IPS-NIHi7 (cell line): ENCODE data around the gene CSTB.

Source experiments
- DNase-seq: peaks from one replicate; pipeline ENCODE4 v3.0.0; 2012; ENCODE audit warnings: mixed read lengths; ENCODE audit errors: extremely low spot score

Gene CSTB

DNA sequence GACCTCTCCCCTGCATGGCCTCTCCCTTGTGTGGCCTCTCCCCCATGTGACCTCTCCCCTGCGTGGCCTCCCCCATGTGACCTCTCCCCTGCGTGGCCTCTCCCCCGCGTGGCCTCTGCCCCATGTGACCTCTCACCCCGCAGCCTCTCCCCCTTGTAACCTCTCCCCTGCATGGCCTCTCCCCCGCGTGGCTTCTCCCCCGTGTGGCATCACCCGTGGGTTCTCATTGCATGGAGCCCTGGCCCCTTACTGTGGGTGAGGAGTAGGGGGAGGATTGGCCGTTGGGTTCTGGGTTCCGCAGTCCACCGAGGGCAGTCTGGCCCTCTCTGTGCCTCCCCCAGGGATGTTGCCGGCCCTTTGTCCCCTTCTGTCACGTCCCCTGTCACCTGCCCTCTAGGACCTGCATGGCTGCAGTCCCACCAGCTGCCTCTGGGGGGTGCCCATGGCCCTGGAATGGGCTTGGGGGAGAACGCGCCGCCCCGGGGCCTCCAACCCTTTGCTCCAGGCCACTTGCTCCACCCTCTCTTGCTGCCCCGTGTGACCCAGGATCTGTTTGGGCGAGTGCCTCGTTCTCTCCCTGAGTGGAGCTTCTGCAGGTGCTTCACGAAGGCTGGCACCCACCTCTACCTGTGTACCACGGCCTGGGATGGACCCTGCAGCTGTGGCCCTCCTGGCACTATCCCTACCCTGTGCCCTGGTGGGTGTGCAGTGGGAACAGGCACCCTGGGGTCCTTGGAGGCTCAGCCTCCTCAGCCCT lies 34.6 kb upstream of the CSTB start:
- DNase-seq, result peak; percentile 95

DNA sequence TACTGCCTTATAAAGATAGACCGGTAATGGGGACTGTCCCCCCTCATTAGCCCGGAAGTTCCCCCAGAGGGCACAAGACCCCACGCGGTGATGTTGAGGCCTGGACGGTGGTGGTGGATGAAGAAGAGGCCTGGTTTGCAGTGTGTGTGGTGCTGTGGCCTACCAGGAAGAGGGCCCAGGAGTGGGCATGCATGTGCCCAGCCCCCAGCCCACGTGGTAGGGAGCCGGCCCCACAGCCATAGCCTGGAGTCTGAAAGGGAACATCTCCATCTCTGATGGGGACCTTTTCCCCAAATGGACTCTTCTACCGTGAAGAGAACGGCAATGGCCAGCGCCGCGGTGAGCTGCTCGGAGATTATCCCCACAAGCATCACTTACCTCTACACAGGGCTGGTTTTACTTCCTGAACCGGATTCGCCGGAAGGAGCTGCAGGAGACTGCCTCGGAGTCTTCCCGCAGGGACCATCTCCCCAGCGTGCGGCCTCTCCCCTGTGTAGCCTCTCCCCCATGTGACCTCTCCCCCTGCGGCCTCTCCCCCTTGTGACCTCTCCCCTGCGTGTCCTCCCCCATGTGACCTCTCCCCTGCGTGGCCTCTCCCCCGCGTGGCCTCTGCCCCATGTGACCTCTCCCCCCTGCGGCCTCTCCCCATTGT lies 33.9 kb upstream of the CSTB start:
- DNase-seq, result no peak

DNA sequence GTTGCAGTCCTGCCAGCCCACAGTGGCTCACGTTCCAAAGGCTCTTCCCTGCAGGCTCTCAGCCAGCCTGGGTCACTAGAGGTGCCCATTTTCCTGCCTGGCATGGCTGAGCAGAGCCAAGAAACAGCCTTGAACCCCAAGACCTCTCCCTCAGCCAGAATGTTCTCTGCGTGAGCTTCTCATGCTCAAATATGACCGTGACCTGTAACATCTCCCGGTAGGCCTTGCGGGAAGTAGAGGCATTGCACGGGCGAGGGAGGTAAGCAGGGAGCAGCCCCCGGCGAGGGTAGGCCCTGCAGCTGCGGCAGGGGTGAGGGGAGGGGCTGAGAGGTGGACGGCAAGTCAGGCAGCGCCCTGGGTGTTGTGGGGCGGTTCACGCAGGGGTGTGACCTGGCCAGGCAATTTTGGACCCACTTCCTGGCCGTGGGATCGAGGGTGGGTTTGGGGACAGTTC lies 33.3 kb upstream of the CSTB start:
- DNase-seq, result no peak

DNA sequence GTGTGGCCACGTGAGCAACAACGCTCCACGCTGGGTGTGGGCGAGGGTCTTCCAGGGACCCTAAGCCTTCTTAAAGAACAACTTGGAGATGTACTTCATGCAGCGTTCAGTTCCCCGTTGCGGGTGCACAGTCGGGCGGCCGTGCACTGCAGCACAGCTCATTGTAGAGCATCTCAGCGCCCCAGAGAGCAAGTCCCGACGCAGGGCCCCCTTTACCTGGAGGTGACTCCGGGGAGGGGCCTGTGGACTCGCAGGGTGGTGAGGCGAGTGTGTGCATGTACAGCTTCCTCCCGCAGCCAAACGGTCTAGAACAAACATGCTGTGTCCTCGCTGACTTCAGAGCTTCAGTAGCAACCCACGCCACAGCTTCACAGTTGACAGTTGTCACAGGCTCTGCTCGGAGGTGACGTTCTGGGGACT lies 32.7 kb upstream of the CSTB start:
- DNase-seq, result no peak

DNA sequence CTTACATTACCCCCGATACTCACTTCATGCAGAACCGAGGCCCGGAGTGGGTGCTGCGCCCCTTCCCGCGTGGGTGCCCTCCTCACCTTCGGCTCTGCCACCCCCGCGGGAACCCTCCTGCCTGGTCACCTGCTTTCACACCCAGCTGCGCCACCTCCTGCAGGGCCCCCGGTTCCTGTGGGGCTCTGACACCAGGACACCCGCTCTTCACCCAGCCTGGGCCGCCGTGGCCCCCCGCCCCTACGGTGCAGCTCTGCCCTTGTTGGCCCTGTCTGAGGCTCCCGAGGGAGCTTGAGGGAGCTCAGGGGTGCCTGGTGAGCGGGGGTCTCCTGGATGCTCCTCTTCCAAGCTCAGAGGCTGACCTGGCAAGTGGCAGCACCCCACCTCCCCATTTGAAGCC lies 32.3 kb upstream of the CSTB start:
- no peak for DNase-seq

DNA sequence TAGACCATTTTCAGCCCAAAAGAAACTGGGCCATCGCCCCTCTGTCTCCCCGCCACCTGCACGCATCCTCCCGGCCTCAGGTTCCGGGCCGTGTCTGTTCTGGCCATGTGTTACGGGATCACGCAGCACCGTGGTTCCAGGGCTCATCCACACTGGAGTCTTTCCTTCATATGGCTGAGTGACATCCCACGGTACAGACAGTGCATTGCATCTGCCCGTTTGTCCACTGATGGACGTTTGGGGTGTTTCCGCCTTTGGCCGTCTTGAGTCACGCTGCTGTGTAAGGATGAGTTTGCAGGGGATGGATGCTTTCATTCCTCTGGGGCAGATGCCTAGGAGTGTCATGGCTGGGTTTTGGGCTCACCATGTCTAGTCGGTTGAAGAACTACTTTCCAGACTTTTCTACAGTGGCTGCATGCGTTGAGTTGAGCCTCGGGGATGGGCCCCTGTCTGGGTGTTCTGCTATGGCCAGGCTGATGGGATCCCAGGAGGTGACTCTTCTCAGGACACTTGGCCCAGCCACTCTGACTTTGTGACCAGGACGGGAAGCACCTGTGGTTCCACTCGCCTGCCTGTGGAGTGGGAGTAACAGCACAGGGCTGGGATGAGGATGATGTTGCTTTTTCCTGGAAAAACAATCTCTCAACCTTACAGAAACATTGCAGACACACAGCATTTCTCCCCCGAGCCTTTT lies 30.1 kb upstream of the CSTB start:
- no peak for DNase-seq

DNA sequence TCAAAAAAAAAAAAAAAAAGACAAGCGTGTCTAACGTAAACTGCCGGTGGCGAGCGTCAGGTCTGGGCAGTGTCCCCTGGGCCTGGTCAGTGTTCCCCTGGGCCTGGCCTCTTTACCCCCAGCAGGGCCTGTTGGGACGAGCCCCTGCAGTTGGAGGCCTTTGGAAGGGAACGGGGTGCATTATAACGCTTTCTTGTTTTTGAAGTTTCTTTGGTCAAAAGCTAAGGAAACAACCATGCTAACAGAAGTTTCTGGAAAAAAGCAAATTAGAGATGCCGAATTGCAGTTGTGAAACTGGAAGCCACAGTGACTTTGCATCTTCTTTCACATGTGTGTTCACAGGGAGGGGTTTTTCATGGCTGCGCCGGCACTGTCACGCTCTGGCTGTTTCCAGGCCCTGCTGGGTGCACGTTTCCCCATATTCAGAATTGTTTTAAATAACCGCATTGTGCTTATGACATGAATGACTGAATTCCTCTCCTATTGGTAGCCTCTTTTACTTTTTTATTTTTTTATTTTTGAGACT lies 29.2 kb upstream of the CSTB start:
- DNase-seq, result no peak

DNA sequence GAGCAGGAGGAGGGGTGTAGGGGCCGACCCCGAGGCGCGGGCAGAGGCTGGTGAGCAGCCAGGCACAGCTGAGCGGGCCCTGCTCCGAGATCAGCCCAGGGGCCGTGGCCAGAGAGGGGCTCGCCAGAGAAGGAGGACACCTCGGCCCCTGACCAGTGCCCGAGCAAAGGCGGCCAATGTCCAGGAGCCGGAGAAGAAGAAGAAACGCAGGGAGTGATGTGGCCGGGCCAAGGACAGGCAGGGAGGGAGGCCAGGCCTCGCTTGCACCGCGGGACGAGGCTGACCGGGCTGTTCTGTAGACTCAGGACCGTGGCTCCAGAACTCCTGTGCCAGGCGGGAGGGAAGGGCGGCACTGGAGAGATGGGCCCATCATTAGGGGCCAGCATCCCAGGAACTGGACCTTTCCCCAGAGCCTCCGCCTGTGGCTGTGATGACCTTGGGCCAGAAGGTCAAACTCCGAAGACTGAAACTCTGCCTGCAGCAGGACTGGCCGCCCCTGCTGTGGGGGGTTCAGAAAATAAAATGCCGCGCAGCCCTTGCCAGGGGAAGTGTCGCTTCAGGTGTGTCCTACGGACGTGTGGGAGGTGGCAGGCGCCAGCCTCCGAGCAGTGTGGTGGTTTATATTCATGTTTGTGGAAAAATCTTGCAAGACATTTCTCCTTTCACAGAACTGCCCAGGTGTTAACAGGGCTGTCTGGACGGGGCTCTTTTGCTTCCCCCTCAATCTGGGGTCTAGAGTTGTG lies 27.6 kb upstream of the CSTB start:
- DNase-seq, result no peak

DNA sequence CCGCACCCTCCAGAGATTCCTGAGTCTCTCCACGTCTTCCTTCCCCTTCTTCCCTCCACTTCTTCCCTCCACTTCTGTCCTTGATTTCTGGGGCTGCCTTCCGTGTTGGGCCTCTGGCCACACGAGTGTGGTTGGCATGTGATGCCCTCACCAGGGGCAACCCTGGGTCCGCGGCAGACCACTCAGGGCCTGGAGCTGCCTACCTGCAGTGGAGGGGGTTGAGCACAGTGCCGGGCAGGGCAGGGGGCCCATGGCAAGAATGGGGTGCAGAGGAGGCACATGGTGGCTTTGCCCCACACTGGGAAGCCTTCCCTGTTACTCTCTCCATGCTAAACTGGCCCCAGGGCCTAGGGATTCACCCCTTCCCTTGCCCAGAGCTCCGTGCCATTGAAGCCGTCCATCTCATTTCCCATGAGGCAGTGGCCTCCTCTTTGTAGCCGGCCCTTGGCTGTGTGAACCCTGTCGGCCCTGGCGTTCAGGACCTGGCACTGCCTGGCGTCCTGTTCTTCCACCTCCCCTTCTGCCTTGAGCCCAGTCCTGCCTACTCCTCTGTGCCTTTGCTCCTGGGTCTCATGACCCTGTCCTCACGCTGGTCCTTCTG lies 26.7 kb upstream of the CSTB start:
- DNase-seq, result no peak

DNA sequence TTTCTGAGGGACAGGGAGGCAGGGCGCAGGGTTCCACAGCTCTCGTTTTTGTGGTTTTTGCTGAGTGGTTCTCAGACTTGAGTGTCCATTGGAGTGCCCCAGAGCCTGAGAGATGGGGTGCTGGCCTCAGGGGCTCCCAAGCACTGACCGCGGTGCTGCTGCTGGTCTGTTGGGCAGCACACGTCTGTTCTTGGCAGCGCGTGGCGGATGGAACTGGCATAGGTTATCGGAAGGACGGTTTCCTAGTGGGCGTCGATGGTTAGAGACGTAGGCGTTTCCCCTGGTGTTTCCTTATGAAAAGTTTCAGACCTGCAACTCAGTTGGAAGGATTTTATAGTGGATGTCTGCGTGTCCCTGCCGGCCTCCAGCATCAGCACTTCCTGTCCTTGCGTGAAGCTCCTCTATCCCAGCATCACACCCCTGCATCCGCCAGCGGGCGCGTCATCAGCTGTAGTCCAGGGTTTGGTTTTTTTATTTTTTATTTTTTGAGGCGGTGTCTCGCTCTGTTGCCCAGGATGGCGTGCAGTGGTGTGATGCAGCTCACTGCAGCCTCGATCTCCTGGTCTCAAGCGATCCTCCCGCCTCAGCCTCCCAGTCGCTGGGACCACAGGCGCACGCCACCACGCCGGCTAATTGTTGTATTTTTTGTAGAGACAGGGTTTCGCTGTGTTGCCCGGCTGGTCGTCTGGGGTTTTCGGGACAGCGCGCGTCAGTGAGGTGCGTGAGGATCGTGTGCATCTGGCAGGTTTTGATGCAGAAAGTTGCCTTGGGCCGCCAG lies 25.1 kb upstream of the CSTB start:
- no peak for DNase-seq

DNA sequence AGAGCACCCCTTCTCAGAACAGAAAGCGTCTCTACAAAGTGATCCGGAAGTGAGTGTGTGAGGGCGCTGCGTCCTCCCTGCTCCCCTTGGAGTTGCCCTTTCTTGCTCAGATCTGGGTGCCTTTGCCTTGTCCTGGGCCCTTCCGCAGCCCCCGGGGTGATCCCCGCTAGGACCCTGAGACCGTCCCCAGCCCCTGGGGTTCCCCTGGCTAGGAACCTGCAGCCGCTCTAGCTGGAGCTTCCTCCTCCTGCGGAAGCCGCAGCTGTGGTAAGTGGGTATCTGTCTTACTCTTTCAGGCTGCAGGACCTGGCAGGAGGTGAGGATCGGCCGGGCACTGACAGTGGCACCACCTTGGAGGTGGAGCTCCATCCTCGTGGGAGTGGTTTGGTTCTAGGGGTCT lies 24.5 kb upstream of the CSTB start:
- DNase-seq, result no peak

DNA sequence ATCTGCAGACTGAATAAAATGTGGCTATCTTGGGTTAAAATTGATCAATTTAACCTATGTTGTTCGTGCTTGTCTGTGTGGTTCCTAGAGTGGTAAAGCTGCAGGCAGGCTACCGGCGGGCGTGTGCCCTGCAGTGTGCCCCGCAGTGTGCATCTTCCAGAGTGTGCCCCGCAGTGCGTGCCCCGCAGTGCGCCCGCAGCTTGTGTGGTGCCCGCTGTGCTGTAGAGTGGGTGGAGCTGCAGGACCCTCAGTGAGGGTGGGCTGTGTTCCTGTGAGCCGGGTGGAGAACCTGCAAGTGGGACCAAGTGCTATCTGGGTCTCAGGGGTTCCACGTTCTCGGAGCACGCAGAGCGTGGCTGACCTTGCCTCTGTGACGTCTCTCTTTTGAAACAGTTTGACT lies 24.0 kb upstream of the CSTB start:
- DNase-seq, result no peak

DNA sequence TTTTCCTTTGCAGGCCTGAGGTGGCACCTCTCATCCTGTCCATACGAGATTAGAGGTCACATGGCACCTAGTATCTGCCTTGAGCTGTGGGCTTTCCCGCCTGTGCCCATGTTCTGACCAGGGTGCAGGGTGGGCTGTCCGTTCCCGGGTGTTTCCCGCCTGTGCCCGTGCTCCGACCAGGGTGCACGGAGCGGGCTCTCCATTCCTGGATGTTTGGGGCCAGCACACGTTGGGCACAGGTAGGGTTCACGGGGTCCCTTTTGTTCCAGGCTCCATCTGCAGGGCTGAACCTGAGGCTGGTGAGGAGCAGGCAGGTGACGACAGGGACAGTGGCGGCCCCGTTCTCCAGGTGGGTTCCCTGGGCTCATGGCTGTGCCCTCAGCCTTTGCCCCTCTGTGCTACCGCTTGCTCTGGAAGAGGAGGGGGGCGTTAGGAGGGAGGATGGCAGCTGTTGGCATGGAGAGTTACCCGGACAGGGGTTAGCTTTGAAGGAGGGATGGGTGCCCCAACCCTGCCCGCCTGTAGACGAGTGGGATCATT lies 23.3 kb upstream of the CSTB start:
- no peak for DNase-seq

DNA sequence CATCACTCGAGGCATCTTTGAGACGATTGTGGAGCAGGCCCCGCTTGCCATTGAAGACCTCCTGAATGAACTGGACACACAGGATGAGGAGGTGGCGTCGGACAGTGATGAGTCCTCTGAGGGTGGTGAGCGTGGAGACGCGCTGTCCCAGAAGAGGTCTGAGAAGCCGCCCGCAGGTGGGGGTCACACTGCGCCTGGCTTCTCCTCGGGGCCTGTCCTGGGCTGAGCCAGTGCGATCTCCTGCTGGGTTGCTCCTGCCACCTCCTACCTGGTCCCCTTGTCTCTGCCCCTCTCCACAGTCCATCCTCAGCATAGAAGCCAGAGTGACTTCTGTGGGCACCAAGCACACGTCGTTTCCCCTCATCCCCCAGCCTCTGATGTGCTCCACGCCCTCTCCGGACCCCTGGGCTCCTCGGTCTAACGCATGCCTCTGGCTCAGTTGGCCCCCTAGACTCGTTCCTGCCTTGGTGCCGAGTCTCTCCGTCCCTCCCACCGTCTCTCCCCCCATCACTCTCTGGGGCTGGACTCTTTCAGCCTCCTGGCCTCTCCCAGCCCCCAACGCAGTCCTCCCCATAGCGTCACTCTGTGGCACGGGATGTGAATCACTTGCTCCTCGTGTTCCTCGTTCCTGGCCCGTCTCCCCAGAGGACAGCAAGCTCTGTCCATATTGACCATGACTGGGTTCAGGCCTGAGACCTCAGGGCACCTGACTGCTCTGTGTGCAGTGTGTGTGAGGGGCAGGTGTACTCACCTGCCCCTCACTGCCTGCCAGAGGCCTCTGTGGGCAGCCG lies 22.0 kb upstream of the CSTB start:
- no peak for DNase-seq

DNA sequence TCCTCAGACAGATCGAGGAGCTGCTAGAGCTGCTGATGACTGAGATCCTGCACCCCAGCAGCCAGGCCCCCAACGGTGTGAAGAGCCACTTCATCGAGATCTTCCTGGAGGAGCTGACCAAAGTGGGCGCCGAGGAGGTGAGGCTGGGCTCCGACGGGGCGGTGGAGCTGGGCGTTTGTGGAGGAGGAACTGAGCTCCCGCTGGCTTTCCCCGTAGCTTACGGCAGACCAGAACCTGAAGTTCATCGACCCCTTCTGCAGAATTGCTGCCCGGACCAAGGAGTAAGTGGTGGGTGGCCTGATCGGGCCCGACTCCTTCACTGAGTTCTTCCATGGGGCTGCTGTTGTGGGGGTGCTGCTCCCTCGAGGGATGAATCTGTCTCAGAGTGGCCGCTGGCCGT lies 21.3 kb upstream of the CSTB start:
- no peak for DNase-seq

DNA sequence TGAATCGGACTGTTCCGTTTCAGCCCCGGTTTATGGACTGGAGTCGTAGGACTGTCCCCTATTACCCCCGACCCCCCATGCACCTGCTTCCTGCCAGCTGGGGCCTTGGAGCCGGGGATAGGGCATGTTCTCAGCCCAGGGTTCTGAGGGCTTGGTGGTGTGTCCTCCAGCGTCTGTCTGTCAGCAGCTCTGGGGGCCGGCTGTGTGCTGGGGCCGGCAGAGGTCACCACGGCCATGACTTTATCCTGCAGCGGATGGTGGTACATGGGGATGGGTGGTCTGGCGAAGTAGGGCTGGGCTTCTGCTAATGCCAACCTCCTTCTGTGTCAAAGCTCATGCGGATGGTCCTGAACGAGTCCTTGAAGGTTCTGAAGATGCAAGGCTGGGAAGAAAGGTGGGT lies 18.7 kb upstream of the CSTB start:
- DNase-seq, result no peak

DNA sequence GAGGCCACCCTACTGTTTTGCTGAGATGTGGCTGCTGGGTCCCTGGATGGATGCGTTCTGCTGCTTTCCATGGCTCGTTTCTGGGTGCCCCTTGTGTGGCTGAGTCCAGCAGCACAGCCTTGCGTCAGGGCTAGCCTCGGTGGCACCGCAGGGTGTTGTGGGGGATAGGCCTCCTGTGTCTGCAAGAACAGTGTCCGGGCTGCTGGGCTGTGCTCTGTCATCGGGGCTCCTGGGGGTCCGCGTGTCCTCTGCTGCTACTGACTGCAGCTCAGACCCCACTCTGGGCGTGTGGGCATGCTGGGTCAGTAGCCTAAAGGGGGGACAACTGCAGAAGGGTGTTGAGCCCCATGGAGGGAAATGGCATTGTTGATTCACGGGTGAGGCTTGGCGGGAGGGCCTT lies 18.2 kb upstream of the CSTB start:
- DNase-seq, result no peak

DNA sequence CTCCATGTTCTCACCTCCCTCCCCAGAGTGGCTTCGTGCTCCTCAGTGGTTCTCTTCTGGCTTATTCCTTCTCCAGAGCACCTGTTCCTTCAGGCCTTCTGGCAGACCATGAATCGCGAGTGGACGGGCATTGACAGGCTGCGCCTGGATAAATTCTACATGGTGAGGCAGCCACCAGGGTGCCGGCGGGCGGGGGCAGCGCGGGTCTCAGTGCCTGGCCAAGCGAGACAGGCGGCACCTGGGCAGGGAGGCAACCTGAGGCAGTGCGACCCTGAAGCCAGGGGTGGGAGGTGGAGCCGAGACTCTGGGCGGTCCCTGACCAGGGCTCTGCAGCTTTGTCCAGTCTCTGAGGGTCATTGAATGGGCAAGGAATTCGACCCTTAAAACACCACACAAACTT lies 17.1 kb upstream of the CSTB start:
- DNase-seq, result no peak

DNA sequence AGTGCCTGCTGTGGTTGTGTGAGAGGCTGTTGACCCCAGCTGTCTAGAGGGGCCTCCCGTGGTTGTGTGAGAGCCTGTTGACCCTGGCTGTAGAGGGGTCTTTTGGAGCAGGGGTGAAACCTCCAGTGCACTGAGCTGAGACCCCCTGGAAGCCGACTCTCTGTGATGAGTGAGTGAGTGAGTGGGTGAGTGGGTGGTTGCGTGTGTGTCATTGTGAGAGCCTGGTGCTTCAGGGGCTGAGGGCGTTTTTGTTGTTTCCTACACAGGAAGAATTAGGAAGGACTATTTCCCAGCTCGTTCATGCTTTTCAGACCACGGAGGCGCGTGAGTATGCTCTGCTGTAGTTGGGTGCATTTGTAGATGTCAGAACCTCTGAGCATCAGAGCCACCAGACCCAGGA lies 16.3 kb upstream of the CSTB start:
- no peak for DNase-seq

DNA sequence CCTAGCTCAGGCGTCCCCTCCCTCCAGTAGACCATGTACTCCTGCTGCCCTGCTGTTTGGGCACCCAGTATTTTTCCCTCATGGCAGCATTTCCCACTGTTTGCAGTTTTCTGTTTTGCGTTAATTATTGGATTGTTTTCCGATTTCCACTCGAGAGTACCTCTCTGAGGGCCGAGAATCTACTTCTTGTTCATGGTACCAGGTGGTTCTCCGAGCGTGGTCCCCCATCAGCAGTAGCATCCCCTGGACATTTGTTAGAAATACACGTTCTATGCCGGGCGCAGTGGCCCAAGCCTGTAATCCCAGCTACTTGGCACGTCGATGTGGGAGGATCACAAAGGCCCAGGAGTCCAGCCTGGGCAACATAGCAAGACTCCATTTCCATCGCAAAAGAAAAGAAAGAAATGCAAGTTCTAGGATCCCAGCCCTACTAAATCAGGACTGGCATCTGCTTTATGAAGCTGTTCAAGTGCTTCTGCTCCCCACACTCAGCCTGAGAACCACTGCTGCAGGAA lies 14.0 kb upstream of the CSTB start:
- no peak for DNase-seq
